ENCODE results near the gene STAU1. TPM values are rescaled to one million over a fixed set of nuclear protein-coding genes. Genes with fewer than 3 reads are reported as not detected.

STAU1 gene
- total RNA-seq, 4 donors from 2014 or later, result 39.1 to 61.4 (median 54.4) TPM

GRCh38 chr20:49148601-49149000, 39.5 kb downstream of the STAU1 start:
- in situ Hi-C loops (cut with MboI; ENCODE audit: low sequenced_read_pairs in 4 of 4), result no loop called here
- no peaks in the 10 kb centered on the region for H3K9me3 ChIP-seq
- H3K4me1 ChIP-seq, result peaks cover 6 to 11% of the 10 kb centered on the region in 2 donors
- no peak for TF ChIP-seq CTCF (IDR thresholded peaks at IDR 0.05 in 4 of 5, conservative IDR thresholded peaks at IDR 0.05 in 1 of 5)
- no peak for TF ChIP-seq POLR2A (IDR thresholded peaks at IDR 0.05)
- intact Hi-C loops (cut with DNase I; ENCODE audit: low total_unique reads), result no loop called here
- no peak for ATAC-seq
- no peak for DNase-seq
- no peak overlapping the region for H3K4me3 ChIP-seq
- peaks cover 0 to 45% of the 10 kb centered on the region in 2 donors for H3K36me3 ChIP-seq
- H3K27me3 ChIP-seq, result no peaks in the 10 kb centered on the region
- peak overlapping the region in 1 of 4 donors; percentile 16 for H3K27ac ChIP-seq

GRCh38 chr20:49147296-49147695, 40.8 kb downstream of the STAU1 start:
- intact Hi-C loops (cut with DNase I; ENCODE audit: low total_unique reads), result no loop called here
- peaks cover 0 to 47% of the 10 kb centered on the region in 2 donors for H3K36me3 ChIP-seq
- ATAC-seq, result no peak

GRCh38 chr20:49146442-49147225, 41.5 kb downstream of the STAU1 start:
- intact Hi-C loops (cut with DNase I; ENCODE audit: low total_unique reads), result no loop called here
- no peak overlapping the region for H3K4me3 ChIP-seq
- DNase-seq, result no peak
- in situ Hi-C loops (cut with MboI; ENCODE audit: low sequenced_read_pairs in 4 of 4), result no loop called here
- peaks cover 0 to 41% of the 10 kb centered on the region in 2 donors for H3K36me3 ChIP-seq
- TF ChIP-seq POLR2A (IDR thresholded peaks at IDR 0.05) (no peak), CTCF (IDR thresholded peaks at IDR 0.05 in 4 of 5, conservative IDR thresholded peaks at IDR 0.05 in 1 of 5) (no peak)
- H3K9me3 ChIP-seq, result no peaks in the 10 kb centered on the region
- no peak overlapping the region for H3K27ac ChIP-seq
- no peaks in the 10 kb centered on the region for H3K27me3 ChIP-seq
- ATAC-seq, result no peak
- peaks cover 12 to 14% of the 10 kb centered on the region in 2 donors for H3K4me1 ChIP-seq

More at GRCh38 chr20:49147296-49147695, 40.8 kb downstream of the STAU1 start:
- TF ChIP-seq POLR2A (IDR thresholded peaks at IDR 0.05) (no peak), CTCF (IDR thresholded peaks at IDR 0.05 in 4 of 5, conservative IDR thresholded peaks at IDR 0.05 in 1 of 5) (no peak)
- no peak for DNase-seq
- Histone ChIP-seq H3K27me3 (no peaks in the 10 kb centered on the region), H3K27ac (no peak overlapping the region), H3K9me3 (no peaks in the 10 kb centered on the region), H3K4me3 (no peak overlapping the region), H3K4me1 (peaks cover 9 to 11% of the 10 kb centered on the region in 2 donors)
- in situ Hi-C loops (cut with MboI; ENCODE audit: low sequenced_read_pairs in 4 of 4), result no loop called here

GRCh38 chr20:49140834-49141233, 47.3 kb downstream of the STAU1 start:
- H3K4me1 ChIP-seq, result peaks cover 12 to 19% of the 10 kb centered on the region in 2 donors
- no peaks in the 10 kb centered on the region for H3K27me3 ChIP-seq
- in situ Hi-C loops (cut with MboI; ENCODE audit: low sequenced_read_pairs in 4 of 4) (no loop called here), intact Hi-C loops (cut with DNase I; ENCODE audit: low total_unique reads) (loop anchor here (5.0 kb wide), 1 partner anchor 41 kb away; no protein-coding TSS in a partner anchor)
- no peaks in the 10 kb centered on the region for H3K9me3 ChIP-seq
- H3K27ac ChIP-seq, result peak overlapping the region in 3 of 4 donors; percentile 17 to 44 (median 40)
- TF ChIP-seq POLR2A (IDR thresholded peaks at IDR 0.05) (no peak), CTCF (IDR thresholded peaks at IDR 0.05 in 4 of 5, conservative IDR thresholded peaks at IDR 0.05 in 1 of 5) (no peak)
- no peak overlapping the region for H3K4me3 ChIP-seq
- ATAC-seq (peak; percentile 56 to 69), DNase-seq (no peak)
- H3K36me3 ChIP-seq, result peaks cover 0 to 28% of the 10 kb centered on the region in 2 donors

Data from gastrocnemius medialis (tissue), 4 donors.